ENCODE measurements around the gene SCFD2.

GRCh38 chr4:53088152-53088551 is 277.7 kb downstream of the SCFD2 start:
- TF ChIP-seq POLR2A (IDR thresholded peaks at IDR 0.05) (no peak), CTCF (IDR thresholded peaks at IDR 0.05) (no peak)
